Measurements from ENCODE around the gene MRPL53. TPM values are rescaled to one million over a fixed set of nuclear protein-coding genes. Genes with fewer than 3 reads are reported as not detected.

The MRPL53 gene
- total and polyA plus RNA-seq, 2 of the 13 experiments (the other 11 are each of a cell fraction or from before 2014, with no cell fraction given) = 34.3 to 51.9 TPM

- TF ChIP-seq NFYB (CRISPR knock-in tag; IDR thresholded peaks at IDR 0.05) (no peak; the same call in 1 of the 2 replicates), CTCF (CRISPR knock-in tag; IDR thresholded peaks at IDR 0.05) (peak; percentile 96), ZSCAN5A (CRISPR knock-in tag; IDR thresholded peaks at IDR 0.05; ENCODE audit: borderline replicate concordance) (peak; percentile 59; the same call in 1 of the 2 replicates), ZNF350 (CRISPR knock-in tag; IDR thresholded peaks at IDR 0.05; ENCODE audit: borderline replicate concordance, low read depth) (peak; percentile 39), POLR2A (IDR thresholded peaks at IDR 0.05; ENCODE audit: insufficient read depth in 1 of 2, low read depth in 2 of 2, low read length in 2 of 2) (peak in 1 of 2 experiments; percentile 33; a peak in 1 of 4 replicates), ZNF564 (CRISPR knock-in tag; IDR thresholded peaks at IDR 0.05) (peak; percentile 78), ZFP90 (CRISPR knock-in tag; IDR thresholded peaks at IDR 0.05; ENCODE audit: borderline replicate concordance) (peak; percentile 73), ZNF513 (CRISPR knock-in tag; conservative IDR thresholded peaks at IDR 0.05) (no peak), ZNF251 (CRISPR knock-in tag; IDR thresholded peaks at IDR 0.05) (no peak; the same call in 1 of the 2 replicates), RXRB (CRISPR knock-in tag; IDR thresholded peaks at IDR 0.05; ENCODE audit: borderline replicate concordance) (no peak; the same call in 1 of the 2 replicates), SALL2 (CRISPR knock-in tag; IDR thresholded peaks at IDR 0.05) (peak; percentile 61; the same call in 1 of the 2 replicates), BRD4 (CRISPR knock-in tag; IDR thresholded peaks at IDR 0.05) (no peak; the same call in 1 of the 2 replicates), MTA1 (CRISPR knock-in tag; IDR thresholded peaks at IDR 0.05; ENCODE audit: borderline replicate concordance) (peak; percentile 89; the same call in 1 of the 2 replicates), ADNP (CRISPR knock-in tag; IDR thresholded peaks at IDR 0.05) (no peak), NFYC (CRISPR knock-in tag; IDR thresholded peaks at IDR 0.05) (no peak), JUND (CRISPR knock-in tag; IDR thresholded peaks at IDR 0.05) (peak; percentile 55; the same call in 1 of the 2 replicates), SUZ12 (IDR thresholded peaks at IDR 0.05; ENCODE audit: low read depth, low read length) (no peak), MZF1 (CRISPR knock-in tag; IDR thresholded peaks at IDR 0.05; ENCODE audit: borderline replicate concordance) (peak; percentile 88; the same call in 1 of the 2 replicates), ZBTB42 (CRISPR knock-in tag; IDR thresholded peaks at IDR 0.05) (no peak), ZBTB8A (CRISPR knock-in tag; IDR thresholded peaks at IDR 0.05; ENCODE audit: borderline replicate concordance, low read depth) (no peak; the same call in 1 of the 2 replicates), TBX2 (CRISPR knock-in tag; IDR thresholded peaks at IDR 0.05; ENCODE audit: borderline replicate concordance) (peak; percentile 77), PBX3 (CRISPR knock-in tag; IDR thresholded peaks at IDR 0.05; ENCODE audit: borderline replicate concordance) (no peak), ZNF558 (CRISPR knock-in tag; IDR thresholded peaks at IDR 0.05; ENCODE audit: borderline replicate concordance) (0 out of 2 replicates have a peak, but pooled peaks have one; percentile 29), ZNF547 (CRISPR knock-in tag; IDR thresholded peaks at IDR 0.05) (peak; percentile 72)
Observed at GRCh38 chr2:74502720-74503505, 30.4 kb upstream of the MRPL53 start (continued).

Measured in HepG2 (cell line).